ENCODE results near the gene MKLN1.

MKLN1 gene

GRCh38 chr7:131471250-131472004 is 143.8 kb downstream of the MKLN1 start:
- no peak for DNase-seq

GRCh38 chr7:131476740-131477139 is 149.1 kb downstream of the MKLN1 start:
- DNase-seq = no peak

GRCh38 chr7:131480384-131481315 is 153.0 kb downstream of the MKLN1 start:
- DNase-seq = no peak

GRCh38 chr7:131482800-131483199 is 155.1 kb downstream of the MKLN1 start:
- DNase-seq = no peak

- DNase-seq = no peak
These were observed 155.9 kb downstream of the MKLN1 start for GRCh38 chr7:131483586-131483985.

GRCh38 chr7:131486346-131486745 is 158.7 kb downstream of the MKLN1 start:
- no peak for DNase-seq

GRCh38 chr7:131487217-131487616 is 159.5 kb downstream of the MKLN1 start:
- DNase-seq = no peak

- no peak for DNase-seq
These were observed 160.7 kb downstream of the MKLN1 start for GRCh38 chr7:131488361-131488760.

GRCh38 chr7:131489196-131489595 is 161.5 kb downstream of the MKLN1 start:
- DNase-seq = no peak

GRCh38 chr7:131489881-131490280 is 162.2 kb downstream of the MKLN1 start:
- no peak for DNase-seq

- no peak for DNase-seq
These were observed 165.4 kb downstream of the MKLN1 start for GRCh38 chr7:131493081-131493480.

GRCh38 chr7:131493581-131493980 is 165.9 kb downstream of the MKLN1 start:
- DNase-seq = no peak

- DNase-seq = no peak
These were observed 166.5 kb downstream of the MKLN1 start for GRCh38 chr7:131494182-131494581.

GRCh38 chr7:131495669-131496498 is 168.2 kb downstream of the MKLN1 start:
- no peak for DNase-seq

GRCh38 chr7:131497454-131497853 is 169.8 kb downstream of the MKLN1 start:
- DNase-seq = no peak

GRCh38 chr7:131498237-131498885 is 170.7 kb downstream of the MKLN1 start:
- DNase-seq = no peak

- no peak for DNase-seq
These were observed 172.1 kb downstream of the MKLN1 start for GRCh38 chr7:131499801-131500200.

GRCh38 chr7:131500357-131500756 is 172.7 kb downstream of the MKLN1 start:
- no peak for DNase-seq

GRCh38 chr7:131501422-131501821 is 173.7 kb downstream of the MKLN1 start:
- DNase-seq = peak; percentile 43

- DNase-seq = no peak
These were observed 174.4 kb downstream of the MKLN1 start for GRCh38 chr7:131501930-131502685.

GRCh38 chr7:131502810-131503508 is 175.3 kb downstream of the MKLN1 start:
- no peak for DNase-seq

Measured in activated naive CD4-positive, alpha-beta T cell treated with anti-CD3 and anti-CD28 coated beads, Interleukin-2, amount 50 U/mL, for 16 hours (primary cell).